Cardiac fibroblast (primary cell): Measurements from ENCODE around the gene PDE4D.

ENCODE experiments used
- DNase-seq, 2 donors: peaks; one replicate each; pipeline versions ENCODE4 v3.0.0 to v3.0.0-alpha.2; 2010; ENCODE audit warnings: low read depth in 2 of 2
- H3K4me3 ChIP-seq, 2 donors: replicated peaks in 1 of 2; 1 replicate in 1 of 2; 2 replicates in 1 of 2; pipeline ENCODE4 v1.5.1; 2011; ENCODE audit warnings: low read depth in 2 of 2, low read length in 2 of 2, mild to moderate bottlenecking in 2 of 2, moderate library complexity in 1 of 2
- TF ChIP-seq, protein P1 (sequence below): IDR thresholded peaks from one replicate; pipeline ENCODE4 v1.5.1; 2011; ENCODE audit warnings: low read depth, mild to moderate bottlenecking, low read length, inconsistent platforms

The PDE4D gene

DNA sequence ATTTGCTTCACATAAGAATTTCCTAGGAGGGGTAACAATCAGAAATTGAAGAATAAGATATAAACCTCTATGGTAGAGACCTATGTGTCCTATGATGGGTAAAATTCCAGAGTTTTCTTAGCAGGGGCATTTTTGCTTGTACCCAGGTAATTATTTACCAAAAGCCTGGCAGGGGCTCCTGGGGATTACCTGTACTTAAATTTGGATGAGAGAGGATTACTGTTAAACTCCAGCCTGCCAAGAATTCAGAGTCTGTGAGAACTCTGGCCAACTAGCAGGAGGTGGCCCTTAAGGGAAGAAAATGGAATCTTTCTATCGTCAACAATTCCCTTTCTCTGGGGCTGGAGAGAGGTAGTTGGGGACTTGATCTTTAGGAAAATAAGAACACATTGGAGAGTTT lies 460.4 kb downstream of the PDE4D start:
- TF ChIP-seq, protein P1, sequence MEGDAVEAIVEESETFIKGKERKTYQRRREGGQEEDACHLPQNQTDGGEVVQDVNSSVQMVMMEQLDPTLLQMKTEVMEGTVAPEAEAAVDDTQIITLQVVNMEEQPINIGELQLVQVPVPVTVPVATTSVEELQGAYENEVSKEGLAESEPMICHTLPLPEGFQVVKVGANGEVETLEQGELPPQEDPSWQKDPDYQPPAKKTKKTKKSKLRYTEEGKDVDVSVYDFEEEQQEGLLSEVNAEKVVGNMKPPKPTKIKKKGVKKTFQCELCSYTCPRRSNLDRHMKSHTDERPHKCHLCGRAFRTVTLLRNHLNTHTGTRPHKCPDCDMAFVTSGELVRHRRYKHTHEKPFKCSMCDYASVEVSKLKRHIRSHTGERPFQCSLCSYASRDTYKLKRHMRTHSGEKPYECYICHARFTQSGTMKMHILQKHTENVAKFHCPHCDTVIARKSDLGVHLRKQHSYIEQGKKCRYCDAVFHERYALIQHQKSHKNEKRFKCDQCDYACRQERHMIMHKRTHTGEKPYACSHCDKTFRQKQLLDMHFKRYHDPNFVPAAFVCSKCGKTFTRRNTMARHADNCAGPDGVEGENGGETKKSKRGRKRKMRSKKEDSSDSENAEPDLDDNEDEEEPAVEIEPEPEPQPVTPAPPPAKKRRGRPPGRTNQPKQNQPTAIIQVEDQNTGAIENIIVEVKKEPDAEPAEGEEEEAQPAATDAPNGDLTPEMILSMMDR, result no peak
- no peak for DNase-seq
- no peak overlapping the region for H3K4me3 ChIP-seq

DNA sequence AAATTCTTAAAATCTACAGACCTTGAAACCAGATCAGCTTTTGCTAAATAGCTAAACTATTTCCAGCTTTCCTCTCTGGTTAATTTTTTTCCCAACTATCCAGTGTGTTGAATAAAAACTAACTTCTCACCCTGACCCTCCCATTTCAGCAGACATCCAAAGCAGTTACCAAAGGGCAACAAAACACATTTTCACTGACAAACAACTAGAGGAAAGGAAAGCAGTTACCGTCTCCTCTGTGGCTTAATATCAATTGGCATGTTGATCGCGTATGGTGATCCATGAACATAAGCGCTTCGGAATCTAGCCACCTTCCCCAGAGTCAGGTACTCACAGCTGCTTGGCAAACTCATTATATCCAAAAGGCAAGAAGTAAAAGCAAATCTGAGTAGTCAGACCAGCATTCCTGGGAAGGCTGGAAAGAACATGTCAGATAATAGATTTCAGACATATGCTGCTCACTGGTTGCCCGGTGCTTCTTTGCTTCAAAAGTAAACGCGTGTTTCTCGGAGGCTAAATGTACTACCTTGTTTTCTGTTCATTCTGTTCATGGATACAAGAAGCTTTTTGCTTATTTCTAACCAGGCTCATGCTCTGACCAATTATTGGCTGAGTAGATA lies 463.4 kb downstream of the PDE4D start:
- H3K4me3 ChIP-seq, result no peak overlapping the region
- TF ChIP-seq, protein P1, result no peak
- no peak for DNase-seq

GRCh38 chr5:59428391-59428790 lies 465.1 kb downstream of the PDE4D start:
- TF ChIP-seq, protein P1, result no peak
- no peak overlapping the region for H3K4me3 ChIP-seq
- peak in 1 of 2 donors; percentile 19 for DNase-seq

GRCh38 chr5:59424515-59424914 lies 469.0 kb downstream of the PDE4D start:
- DNase-seq, result no peak
- H3K4me3 ChIP-seq, result no peak overlapping the region
- TF ChIP-seq, protein P1, result no peak

DNA sequence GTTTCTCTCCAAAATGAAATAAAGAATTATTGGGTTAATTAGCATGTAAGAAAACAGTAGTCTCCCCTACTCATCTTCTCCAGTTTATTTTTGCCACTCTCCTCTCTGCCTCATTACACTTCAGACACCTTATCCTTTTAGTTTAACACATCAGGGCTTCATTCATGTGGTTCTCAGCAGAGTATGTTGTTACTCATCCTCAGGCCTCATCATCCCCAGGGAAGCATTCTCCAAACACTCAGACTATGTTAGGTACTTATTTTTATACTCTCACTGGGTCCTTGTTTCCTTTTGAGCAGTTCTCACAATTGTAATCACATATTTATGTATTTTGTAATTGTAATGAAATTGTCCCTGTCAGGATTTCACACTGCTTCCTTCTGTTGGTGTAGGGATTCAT lies 470.5 kb downstream of the PDE4D start:
- no peak overlapping the region for H3K4me3 ChIP-seq
- DNase-seq, result peak in 1 of 2 donors; percentile 75
- TF ChIP-seq, protein P1, result no peak

DNA sequence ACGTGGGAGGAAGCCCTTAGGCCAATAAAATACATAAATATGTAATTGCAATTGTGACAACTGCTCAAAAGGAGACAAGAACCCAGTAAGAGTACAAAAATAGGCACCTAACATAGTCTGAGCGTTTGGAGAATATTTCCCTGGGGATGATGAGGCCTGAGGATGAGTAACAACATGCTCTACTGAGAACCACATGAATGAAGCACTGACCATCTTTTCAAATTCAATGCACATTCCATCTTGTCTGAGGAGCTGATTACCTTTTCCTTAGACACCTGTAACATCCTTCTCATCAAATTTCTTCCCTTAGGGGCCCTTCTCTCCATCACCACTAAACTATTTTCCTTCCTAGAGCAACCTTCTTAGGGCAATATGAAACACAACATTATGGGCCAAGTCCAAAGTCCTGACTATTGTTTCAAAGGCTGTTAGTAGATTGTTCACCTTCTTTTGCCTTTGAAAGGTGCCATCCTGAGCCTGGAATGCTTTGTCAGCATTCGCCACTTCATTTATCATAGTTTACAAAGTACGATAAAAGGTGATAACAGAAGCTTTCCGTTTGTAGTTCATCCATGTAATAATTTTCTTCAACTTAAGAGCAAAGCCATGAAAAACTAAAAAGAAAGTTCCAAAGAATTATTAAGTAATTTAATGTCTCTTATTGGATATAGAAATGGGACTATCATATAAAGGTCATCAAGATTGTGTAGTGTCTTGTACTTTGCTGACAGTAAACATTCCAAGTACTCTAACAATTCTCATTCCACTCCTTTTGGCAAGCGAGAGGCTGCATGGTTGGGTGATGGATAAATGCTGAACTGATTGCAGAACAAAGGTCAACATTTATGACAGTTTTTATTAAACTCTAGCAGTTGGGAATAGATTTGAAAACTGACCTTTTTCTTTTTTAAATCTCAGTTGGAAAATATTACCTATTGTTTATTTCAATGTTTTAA lies 471.3 kb downstream of the PDE4D start:
- TF ChIP-seq, protein P1, result no peak
- peak in 1 of 2 donors; percentile 43 for DNase-seq
- no peak overlapping the region for H3K4me3 ChIP-seq
